ENCODE data around the gene SPINT2.

Gene SPINT2

DNA sequence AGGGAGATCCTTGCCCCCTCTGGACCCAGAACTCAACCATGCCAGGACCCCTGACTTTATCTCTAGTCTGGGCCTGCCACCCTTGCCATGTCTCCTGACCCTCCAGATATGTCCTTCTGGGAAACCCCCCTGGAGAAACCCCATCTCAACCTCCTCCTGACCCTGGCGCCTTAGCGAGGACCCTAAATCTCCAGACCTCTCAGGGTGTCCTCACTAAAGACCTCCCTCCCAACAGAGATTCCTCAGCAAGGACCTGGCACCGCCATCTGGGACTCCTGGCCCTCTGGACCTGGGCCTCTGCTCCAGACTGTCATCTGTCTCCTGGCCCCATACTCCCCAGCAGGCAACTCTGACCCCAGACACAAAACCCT lies 56.6 kb downstream of the SPINT2 start:
- TF ChIP-seq, protein P1, sequence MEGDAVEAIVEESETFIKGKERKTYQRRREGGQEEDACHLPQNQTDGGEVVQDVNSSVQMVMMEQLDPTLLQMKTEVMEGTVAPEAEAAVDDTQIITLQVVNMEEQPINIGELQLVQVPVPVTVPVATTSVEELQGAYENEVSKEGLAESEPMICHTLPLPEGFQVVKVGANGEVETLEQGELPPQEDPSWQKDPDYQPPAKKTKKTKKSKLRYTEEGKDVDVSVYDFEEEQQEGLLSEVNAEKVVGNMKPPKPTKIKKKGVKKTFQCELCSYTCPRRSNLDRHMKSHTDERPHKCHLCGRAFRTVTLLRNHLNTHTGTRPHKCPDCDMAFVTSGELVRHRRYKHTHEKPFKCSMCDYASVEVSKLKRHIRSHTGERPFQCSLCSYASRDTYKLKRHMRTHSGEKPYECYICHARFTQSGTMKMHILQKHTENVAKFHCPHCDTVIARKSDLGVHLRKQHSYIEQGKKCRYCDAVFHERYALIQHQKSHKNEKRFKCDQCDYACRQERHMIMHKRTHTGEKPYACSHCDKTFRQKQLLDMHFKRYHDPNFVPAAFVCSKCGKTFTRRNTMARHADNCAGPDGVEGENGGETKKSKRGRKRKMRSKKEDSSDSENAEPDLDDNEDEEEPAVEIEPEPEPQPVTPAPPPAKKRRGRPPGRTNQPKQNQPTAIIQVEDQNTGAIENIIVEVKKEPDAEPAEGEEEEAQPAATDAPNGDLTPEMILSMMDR (IDR thresholded peaks at IDR 0.05; ENCODE audit: low read depth, low read length, missing control alignments), result no peak
- H3K4me3 ChIP-seq (ENCODE audit: low read depth, low read length), result no peak overlapping the region
- no peak for DNase-seq (ENCODE audit: low read depth)

DNA sequence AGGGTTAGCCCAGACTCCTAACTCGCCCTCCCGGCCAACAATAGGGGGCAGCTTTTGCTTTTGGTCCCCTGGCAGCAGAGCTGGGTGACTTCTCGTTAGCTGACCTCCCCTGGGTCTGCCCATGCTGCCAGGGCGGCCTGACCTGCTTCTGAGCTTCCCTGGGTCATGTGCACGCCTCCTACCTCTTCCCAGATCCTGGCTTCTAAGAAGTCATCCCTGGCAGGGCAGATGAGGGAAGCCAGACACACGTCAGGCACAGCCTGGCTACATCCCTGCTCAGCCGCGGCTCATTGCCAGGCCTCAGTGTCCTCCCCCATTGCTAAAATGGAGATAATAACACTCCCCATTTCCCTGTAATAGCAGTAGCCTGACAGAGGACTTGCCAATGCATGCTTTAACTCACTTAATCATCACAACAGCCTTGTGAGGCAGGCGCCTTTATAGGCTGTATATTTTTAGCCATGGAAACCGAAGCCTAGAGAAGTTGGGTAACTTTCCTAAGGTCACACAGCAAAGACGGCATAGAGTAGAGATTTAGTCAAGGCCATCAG lies 57.3 kb downstream of the SPINT2 start:
- TF ChIP-seq, protein P1 (IDR thresholded peaks at IDR 0.05; ENCODE audit: low read depth, low read length, missing control alignments), result no peak
- H3K4me3 ChIP-seq (ENCODE audit: low read depth, low read length), result no peak overlapping the region
- no peak for DNase-seq (ENCODE audit: low read depth)

DNA sequence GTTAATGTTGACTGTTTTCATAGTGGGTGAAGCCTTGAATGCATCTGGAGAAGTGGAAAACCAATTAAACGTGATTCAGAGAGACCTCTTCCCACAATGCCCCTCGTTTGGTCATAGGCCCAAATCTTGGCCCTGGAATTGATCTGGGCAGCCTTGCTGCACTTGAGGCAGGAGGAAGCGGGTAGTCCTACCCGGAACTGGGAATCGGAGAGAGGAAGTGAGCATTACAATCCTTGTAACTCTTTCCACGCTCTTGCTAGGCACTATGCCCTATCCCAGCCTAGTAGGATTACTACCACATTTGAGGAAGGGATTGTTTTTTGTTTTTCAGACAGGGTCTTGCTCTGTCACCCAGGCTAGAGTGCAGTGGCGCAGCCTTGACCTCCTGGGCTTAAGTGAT lies 58.9 kb downstream of the SPINT2 start:
- no peak overlapping the region for H3K4me3 ChIP-seq (ENCODE audit: low read depth, low read length)
- DNase-seq (ENCODE audit: low read depth), result no peak
- TF ChIP-seq, protein P1 (IDR thresholded peaks at IDR 0.05; ENCODE audit: low read depth, low read length, missing control alignments), result no peak

DNA sequence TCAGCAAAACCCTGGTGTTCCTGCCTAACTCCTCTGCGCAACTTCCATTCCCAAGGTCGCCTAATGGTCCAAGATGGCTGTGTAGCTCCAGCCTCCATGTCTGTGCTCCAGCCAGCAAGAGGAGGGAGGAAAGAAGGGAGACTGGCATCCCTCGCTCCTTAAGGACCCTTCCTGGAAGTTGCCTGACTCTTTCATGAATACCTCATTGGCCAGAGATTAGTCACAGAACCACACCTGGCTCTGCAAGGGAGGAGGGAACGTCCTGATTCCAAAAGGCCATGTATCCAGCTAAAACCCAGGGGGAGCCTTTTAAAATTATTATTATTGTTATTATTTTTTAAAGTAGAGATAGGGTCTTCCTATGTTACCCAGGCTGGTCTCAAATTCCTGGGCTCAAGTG lies 60.1 kb downstream of the SPINT2 start:
- no peak overlapping the region for H3K4me3 ChIP-seq (ENCODE audit: low read depth, low read length)
- no peak for DNase-seq (ENCODE audit: low read depth)
- TF ChIP-seq, protein P1 (IDR thresholded peaks at IDR 0.05; ENCODE audit: low read depth, low read length, missing control alignments), result no peak

DNA sequence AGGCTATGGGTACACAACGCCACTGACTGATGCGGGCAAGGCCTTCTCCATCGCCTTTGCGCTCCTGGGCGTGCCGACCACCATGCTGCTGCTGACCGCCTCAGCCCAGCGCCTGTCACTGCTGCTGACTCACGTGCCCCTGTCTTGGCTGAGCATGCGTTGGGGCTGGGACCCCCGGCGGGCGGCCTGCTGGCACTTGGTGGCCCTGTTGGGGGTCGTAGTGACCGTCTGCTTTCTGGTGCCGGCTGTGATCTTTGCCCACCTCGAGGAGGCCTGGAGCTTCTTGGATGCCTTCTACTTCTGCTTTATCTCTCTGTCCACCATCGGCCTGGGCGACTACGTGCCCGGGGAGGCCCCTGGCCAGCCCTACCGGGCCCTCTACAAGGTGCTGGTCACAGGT lies 62.2 kb downstream of the SPINT2 start:
- TF ChIP-seq, protein P1 (IDR thresholded peaks at IDR 0.05; ENCODE audit: low read depth, low read length, missing control alignments), result no peak
- no peak overlapping the region for H3K4me3 ChIP-seq (ENCODE audit: low read depth, low read length)
- DNase-seq (ENCODE audit: low read depth), result no peak

DNA sequence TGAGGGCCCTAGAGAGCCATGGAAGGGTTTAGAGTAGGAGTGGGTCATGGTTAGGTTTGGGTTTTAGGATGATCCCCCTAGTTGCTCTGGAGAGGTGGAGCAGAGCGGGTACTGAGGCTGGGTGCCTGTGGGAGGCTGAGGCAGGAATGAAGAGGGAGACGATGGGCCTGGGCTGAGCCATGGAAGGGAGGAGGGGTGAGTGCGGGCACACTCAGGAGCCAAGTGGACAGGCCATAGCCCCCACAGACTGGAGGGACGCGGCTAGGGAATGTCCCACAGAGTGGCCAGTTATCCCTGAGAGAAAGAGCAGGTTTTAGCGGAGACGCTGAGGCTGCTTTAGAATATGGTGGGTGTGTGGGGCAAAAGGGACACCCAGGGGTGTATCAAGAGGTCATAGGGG lies 65.3 kb downstream of the SPINT2 start:
- no peak overlapping the region for H3K4me3 ChIP-seq (ENCODE audit: low read depth, low read length)
- DNase-seq (ENCODE audit: low read depth), result no peak
- TF ChIP-seq, protein P1 (IDR thresholded peaks at IDR 0.05; ENCODE audit: low read depth, low read length, missing control alignments), result no peak

DNA sequence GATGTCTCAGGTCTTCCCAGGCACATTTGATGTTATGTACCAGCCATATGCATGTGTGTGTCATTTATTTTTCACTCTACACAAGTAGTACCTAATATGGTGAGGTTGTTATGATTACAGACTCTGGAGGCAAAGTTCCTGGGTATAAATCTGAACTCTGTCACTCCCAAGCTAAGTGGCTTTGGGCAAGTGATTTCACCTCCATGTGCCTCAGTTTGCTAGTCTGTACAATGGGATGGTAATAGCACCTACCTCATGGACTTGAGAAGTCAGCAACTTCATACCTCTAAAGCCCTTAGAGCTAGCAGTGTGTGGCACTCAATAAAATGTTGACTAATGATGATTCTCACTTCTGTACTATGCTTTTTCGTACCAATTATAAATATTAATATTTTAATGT lies 67.4 kb downstream of the SPINT2 start:
- no peak for DNase-seq (ENCODE audit: low read depth)
- TF ChIP-seq, protein P1 (IDR thresholded peaks at IDR 0.05; ENCODE audit: low read depth, low read length, missing control alignments), result no peak
- H3K4me3 ChIP-seq (ENCODE audit: low read depth, low read length), result no peak overlapping the region
